HepG2 (cell line): Measurements from ENCODE around the gene WDR54. TPM values are rescaled to one million over a fixed set of nuclear protein-coding genes. Genes with fewer than 3 reads are reported as not detected.
A peak's percentile ranks its signal among the peaks of the same experiment; 100 is the strongest.

ENCODE experiments used
- CAMTA2 ChIP-seq: sonication (generic); formaldehyde crosslinking; IDR thresholded peaks from 2 replicates; pipeline ENCODE4 v1.4.0; 2020; ENCODE audit warnings: mild to moderate bottlenecking, missing genetic modification reagents, borderline replicate concordance
- EHMT2 ChIP-seq: fragments of 200-600 bp; sonication (generic); IDR thresholded peaks from 2 replicates; pipeline ENCODE4 v1.7.0; 2017; ENCODE audit warnings: antibody characterized with exemption, low read depth, low read length, borderline replicate concordance
- FOXP1 ChIP-seq, 2 experiments: fragments of 450-650 bp in 1 of 2; IDR thresholded peaks; 2 replicates each; pipeline ENCODE4 v1.6.1; 2017 to 2018; ENCODE audit warnings: antibody characterized with exemption in 1 of 2
- GRHL1 ChIP-seq: sonication (generic); formaldehyde crosslinking; conservative IDR thresholded peaks from 2 replicates; pipeline ENCODE4 v1.8.0; 2022; ENCODE audit warnings: missing genetic modification reagents
- HDAC1 ChIP-seq: sonication (generic); formaldehyde crosslinking; IDR thresholded peaks from 2 replicates; pipeline ENCODE4 v1.5.1; 2020; ENCODE audit warnings: mild to moderate bottlenecking, missing genetic modification reagents
- HNRNPK ChIP-seq: fragments of 200-400 bp; formaldehyde crosslinking; IDR thresholded peaks from 2 replicates; pipeline ENCODE4 v1.6.1; 2018; ENCODE audit warnings: low read length, low read depth, moderate library complexity, mild to moderate bottlenecking; ENCODE audit not compliant: poor library complexity, severe bottlenecking
- POLR2AphosphoS2 ChIP-seq: IDR thresholded peaks from 2 replicates; pipeline ENCODE4 v1.6.1; 2011; ENCODE audit warnings: low read depth, low read length, improper control_type of control experiment
- REST ChIP-seq, 2 experiments: IDR thresholded peaks; 2 replicates each; pipeline ENCODE4 v1.6.1; 2011 to 2012; ENCODE audit warnings: low read length in 2 of 2, borderline replicate concordance in 1 of 2, low read depth in 1 of 2, mild to moderate bottlenecking in 1 of 2, moderate library complexity in 1 of 2
- SUZ12 ChIP-seq: fragments of 150-350 bp; IDR thresholded peaks from 2 replicates; pipeline ENCODE4 v1.6.1; 2014; ENCODE audit warnings: low read depth, low read length
- ZBTB7A ChIP-seq: sonication (generic); formaldehyde crosslinking; IDR thresholded peaks from 2 replicates; pipeline ENCODE4 v1.8.0; 2022; ENCODE audit warnings: mild to moderate bottlenecking, missing genetic modification reagents
- ZNF790 ChIP-seq: sonication (generic); formaldehyde crosslinking; IDR thresholded peaks from 2 replicates; pipeline ENCODE4 v1.8.0; 2022; ENCODE audit warnings: missing genetic modification reagents, mild to moderate bottlenecking, borderline replicate concordance
- polyA plus RNA-seq, 8 experiments: library from polyadenylated mRNA; depleted of rRNA in 3 of 8; stranded (reverse) in 7 of 8; unstranded in 1 of 8; fragments of >200 nt; fragmentation: Illumina TruSeq in 4 of 8; extraction: Trizol in 4 of 8; gene quantifications; 2 replicates each; pipeline versions ENCODE4 v1.2.1 to v1.2.3, GENCODE V29; 2011 to 2016; ENCODE audit warnings: low read depth in 4 of 8, missing spikeins in 1 of 8, mixed read lengths in 1 of 8; ENCODE audit not compliant: insufficient read depth in 1 of 8
- total RNA-seq, 5 experiments: library from RNA; depleted of rRNA; stranded (reverse); fragments of >200 nt; fragmentation: Illumina TruSeq; extraction: Trizol; gene quantifications; 2 replicates each; pipeline ENCODE4 v1.2.3, GENCODE V29; 2016; ENCODE audit warnings: low read depth in 1 of 5
- TF ChIP-seq, protein P1 (sequence below): sonication (generic); formaldehyde crosslinking; IDR thresholded peaks from 2 replicates; pipeline ENCODE4 v1.5.0; 2020; ENCODE audit warnings: mild to moderate bottlenecking, missing genetic modification reagents
- TF ChIP-seq, protein P2 (sequence below): IDR thresholded peaks from 2 replicates; pipeline ENCODE4 v1.6.1; 2016; ENCODE audit warnings: missing compliant biosample characterization, missing genetic modification reagents, borderline replicate concordance
- TF ChIP-seq, protein P3 (sequence below): sonication (generic); formaldehyde crosslinking; IDR thresholded peaks from 2 replicates; pipeline ENCODE4 v1.4.0; 2020; ENCODE audit warnings: missing genetic modification reagents, borderline replicate concordance

The WDR54 gene
- total and polyA plus RNA-seq, 2 of the 13 experiments (the other 11 are each of a cell fraction or from before 2014, with no cell fraction given) = 2.0 to 17.3 TPM

DNA sequence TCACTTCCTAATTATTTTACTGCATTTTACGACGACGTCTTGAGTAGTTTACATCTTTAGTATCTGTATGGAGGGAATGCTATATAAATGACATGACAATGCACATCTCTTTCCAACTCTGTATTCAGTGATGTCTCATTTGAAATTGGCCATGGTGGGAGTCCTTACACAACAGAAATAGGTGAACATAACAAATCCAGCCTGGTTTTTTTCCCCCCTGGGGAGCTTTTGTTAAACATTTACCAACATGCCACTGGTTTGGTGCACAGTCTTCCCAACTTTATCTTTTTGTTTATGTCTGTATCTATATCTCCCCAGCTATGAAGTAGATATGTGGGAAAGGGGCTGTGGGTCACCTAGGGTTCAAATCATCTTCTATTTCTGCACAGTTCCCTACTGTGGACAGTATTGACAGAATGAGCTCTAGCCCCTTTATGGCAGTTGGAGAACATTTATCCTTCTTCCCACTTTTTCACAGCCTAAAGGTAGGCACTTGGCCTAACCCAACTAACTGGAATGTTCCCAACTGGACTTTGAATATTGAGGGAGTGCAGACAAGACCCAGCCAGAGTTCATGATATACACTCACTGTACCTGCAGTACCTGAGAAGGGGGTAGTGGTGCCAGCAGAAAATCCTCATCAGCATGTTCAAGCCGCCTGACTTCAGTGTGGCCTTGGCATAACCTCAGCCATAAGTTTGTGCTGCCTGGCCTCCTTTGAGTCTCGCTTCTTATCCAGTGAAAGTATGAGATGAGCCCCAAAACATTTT, 25.9 kb downstream of the WDR54 start (continued):
- no peak for TF ChIP-seq REST (IDR thresholded peaks at IDR 0.05; ENCODE audit: borderline replicate concordance in 1 of 2, low read depth in 1 of 2, low read length in 2 of 2)
- TF ChIP-seq, protein P1, sequence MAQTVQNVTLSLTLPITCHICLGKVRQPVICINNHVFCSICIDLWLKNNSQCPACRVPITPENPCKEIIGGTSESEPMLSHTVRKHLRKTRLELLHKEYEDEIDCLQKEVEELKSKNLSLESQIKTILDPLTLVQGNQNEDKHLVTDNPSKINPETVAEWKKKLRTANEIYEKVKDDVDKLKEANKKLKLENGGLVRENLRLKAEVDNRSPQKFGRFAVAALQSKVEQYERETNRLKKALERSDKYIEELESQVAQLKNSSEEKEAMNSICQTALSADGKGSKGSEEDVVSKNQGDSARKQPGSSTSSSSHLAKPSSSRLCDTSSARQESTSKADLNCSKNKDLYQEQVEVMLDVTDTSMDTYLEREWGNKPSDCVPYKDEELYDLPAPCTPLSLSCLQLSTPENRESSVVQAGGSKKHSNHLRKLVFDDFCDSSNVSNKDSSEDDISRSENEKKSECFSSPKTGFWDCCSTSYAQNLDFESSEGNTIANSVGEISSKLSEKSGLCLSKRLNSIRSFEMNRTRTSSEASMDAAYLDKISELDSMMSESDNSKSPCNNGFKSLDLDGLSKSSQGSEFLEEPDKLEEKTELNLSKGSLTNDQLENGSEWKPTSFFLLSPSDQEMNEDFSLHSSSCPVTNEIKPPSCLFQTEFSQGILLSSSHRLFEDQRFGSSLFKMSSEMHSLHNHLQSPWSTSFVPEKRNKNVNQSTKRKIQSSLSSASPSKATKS = 0 out of 2 replicates have a peak, but pooled peaks have one; percentile 32
- no peak for TF ChIP-seq SUZ12
- no peak for TF ChIP-seq ZNF790
- TF ChIP-seq GRHL1 (CRISPR knock-in tag) = no peak
- no peak for TF ChIP-seq HNRNPK
- no peak for TF ChIP-seq FOXP1 (IDR thresholded peaks at IDR 0.05)
- no peak for TF ChIP-seq FOXP1 (CRISPR knock-in tag; IDR thresholded peaks at IDR 0.05)
- TF ChIP-seq CAMTA2 (CRISPR knock-in tag) = no peak
- peak; percentile 22; the same call in 1 of the 2 replicates for TF ChIP-seq HDAC1 (CRISPR knock-in tag)
- no peak for TF ChIP-seq ZBTB7A (CRISPR knock-in tag)
- TF ChIP-seq, protein P2, sequence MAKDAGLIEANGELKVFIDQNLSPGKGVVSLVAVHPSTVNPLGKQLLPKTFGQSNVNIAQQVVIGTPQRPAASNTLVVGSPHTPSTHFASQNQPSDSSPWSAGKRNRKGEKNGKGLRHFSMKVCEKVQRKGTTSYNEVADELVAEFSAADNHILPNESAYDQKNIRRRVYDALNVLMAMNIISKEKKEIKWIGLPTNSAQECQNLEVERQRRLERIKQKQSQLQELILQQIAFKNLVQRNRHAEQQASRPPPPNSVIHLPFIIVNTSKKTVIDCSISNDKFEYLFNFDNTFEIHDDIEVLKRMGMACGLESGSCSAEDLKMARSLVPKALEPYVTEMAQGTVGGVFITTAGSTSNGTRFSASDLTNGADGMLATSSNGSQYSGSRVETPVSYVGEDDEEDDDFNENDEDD (CRISPR knock-in tag) = no peak; the same call in 1 of the 2 replicates
- no peak for TF ChIP-seq POLR2AphosphoS2
- TF ChIP-seq EHMT2 = peak; percentile 29; the same call in 1 of the 2 replicates
- TF ChIP-seq, protein P3, sequence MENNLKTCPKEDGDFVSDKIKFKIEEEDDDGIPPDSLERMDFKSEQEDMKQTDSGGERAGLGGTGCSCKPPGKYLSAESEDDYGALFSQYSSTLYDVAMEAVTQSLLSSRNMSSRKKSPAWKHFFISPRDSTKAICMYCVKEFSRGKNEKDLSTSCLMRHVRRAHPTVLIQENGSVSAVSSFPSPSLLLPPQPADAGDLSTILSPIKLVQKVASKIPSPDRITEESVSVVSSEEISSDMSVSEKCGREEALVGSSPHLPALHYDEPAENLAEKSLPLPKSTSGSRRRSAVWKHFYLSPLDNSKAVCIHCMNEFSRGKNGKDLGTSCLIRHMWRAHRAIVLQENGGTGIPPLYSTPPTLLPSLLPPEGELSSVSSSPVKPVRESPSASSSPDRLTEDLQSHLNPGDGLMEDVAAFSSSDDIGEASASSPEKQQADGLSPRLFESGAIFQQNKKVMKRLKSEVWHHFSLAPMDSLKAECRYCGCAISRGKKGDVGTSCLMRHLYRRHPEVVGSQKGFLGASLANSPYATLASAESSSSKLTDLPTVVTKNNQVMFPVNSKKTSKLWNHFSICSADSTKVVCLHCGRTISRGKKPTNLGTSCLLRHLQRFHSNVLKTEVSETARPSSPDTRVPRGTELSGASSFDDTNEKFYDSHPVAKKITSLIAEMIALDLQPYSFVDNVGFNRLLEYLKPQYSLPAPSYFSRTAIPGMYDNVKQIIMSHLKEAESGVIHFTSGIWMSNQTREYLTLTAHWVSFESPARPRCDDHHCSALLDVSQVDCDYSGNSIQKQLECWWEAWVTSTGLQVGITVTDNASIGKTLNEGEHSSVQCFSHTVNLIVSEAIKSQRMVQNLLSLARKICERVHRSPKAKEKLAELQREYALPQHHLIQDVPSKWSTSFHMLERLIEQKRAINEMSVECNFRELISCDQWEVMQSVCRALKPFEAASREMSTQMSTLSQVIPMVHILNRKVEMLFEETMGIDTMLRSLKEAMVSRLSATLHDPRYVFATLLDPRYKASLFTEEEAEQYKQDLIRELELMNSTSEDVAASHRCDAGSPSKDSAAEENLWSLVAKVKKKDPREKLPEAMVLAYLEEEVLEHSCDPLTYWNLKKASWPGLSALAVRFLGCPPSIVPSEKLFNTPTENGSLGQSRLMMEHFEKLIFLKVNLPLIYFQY = no peak
